H1 (cell line): ENCODE results near the gene MMP28. TPM values are rescaled to one million over a fixed set of nuclear protein-coding genes. Genes with fewer than 3 reads are reported as not detected.

Source experiments
- CTCF ChIA-PET: fragments of 300-600 bp; sonication (Branson Sonifier 250); formaldehyde crosslinking; loops from one replicate; lab custom pipeline; 2021; ENCODE audit not compliant: partially characterized antibody; lab: Charles Lee
- POLR2A ChIA-PET: fragments of 300-600 bp; sonication (Branson Sonifier 250); formaldehyde crosslinking; loops from one replicate; lab custom pipeline; 2021; ENCODE audit warnings: inconsistent platforms; ENCODE audit not compliant: partially characterized antibody; lab: Charles Lee
- DNase-seq, 2 experiments: peaks; one replicate each; pipeline versions ENCODE4 v3.0.0 to v3.0.0-alpha.2; 2010 to 2022; ENCODE audit warnings: low spot score in 2 of 2, low read depth in 1 of 2, mixed read lengths in 1 of 2
- FAIRE-seq: peaks from 2 replicates; lab custom pipeline; 2011; peaks lifted over from hg19 to GRCh38; lab: Jason Lieb, UNC
- H2AFZ ChIP-seq: 2 replicates; pipeline ENCODE4 v1.8.1; 2012; ENCODE audit warnings: low read length, inconsistent platforms
- H2AK5ac ChIP-seq: 2 replicates; pipeline ENCODE4 v1.6.1; 2013; ENCODE audit warnings: low read depth, low read length
- H2BK120ac ChIP-seq: replicated peaks from 2 replicates; pipeline ENCODE3; 2013; ENCODE audit warnings: low read depth, low read length, inconsistent platforms
- H2BK12ac ChIP-seq: 2 replicates; pipeline ENCODE4 v1.6.1; 2013; ENCODE audit warnings: low read depth, low read length
- H2BK15ac ChIP-seq: 2 replicates; pipeline ENCODE4 v1.6.1; 2013; ENCODE audit warnings: low read length
- H2BK20ac ChIP-seq: 2 replicates; pipeline ENCODE4 v1.6.1; 2013; ENCODE audit warnings: low read length
- H2BK5ac ChIP-seq: 2 replicates; pipeline ENCODE4 v1.6.1; 2013; ENCODE audit warnings: low read depth, low read length
- H3K14ac ChIP-seq: 2 replicates; pipeline ENCODE4 v1.6.1; 2013; ENCODE audit warnings: inconsistent platforms; ENCODE audit not compliant: insufficient read length
- H3K18ac ChIP-seq: 2 replicates; pipeline ENCODE4 v1.6.1; 2013; ENCODE audit warnings: low read length; ENCODE audit errors: extremely low read depth
- H3K23ac ChIP-seq: 2 replicates; pipeline ENCODE4 v1.6.1; 2013; ENCODE audit warnings: inconsistent platforms; ENCODE audit not compliant: insufficient read length
- H3K23me2 ChIP-seq: 2 replicates; pipeline ENCODE4 v1.6.1; 2013; ENCODE audit warnings: low read depth, low read length
- H3K27ac ChIP-seq: 2 replicates; pipeline ENCODE4 v1.6.1; 2011; ENCODE audit warnings: low read depth, low read length, inconsistent platforms
- H3K27me3 ChIP-seq, 4 experiments: replicated peaks in 1 of 4; 1 replicate in 1 of 4; 2 replicates in 3 of 4; pipeline versions ENCODE4 v1.6.1 to v1.8.1; 2011 to 2013; ENCODE audit warnings: low read length in 3 of 4, mild to moderate bottlenecking in 3 of 4, inconsistent platforms in 2 of 4, mixed read lengths in 2 of 4, moderate library complexity in 1 of 4; ENCODE audit not compliant: control insufficient read depth in 3 of 4, insufficient read depth in 3 of 4; ENCODE audit errors: extremely low read depth in 1 of 4
- H3K36me3 ChIP-seq, 4 experiments: 2 replicates each; pipeline versions ENCODE4 v1.6.1 to v1.8.1; 2011 to 2013; ENCODE audit warnings: mild to moderate bottlenecking in 4 of 4, low read length in 3 of 4, moderate library complexity in 2 of 4, control low read depth in 1 of 4, inconsistent platforms in 1 of 4; ENCODE audit not compliant: insufficient read depth in 4 of 4, control insufficient read depth in 2 of 4
- H3K4ac ChIP-seq: replicated peaks from 2 replicates; pipeline ENCODE3; 2013; ENCODE audit warnings: low read length, low read depth, mixed read lengths, inconsistent platforms; ENCODE audit not compliant: insufficient read length
- H3K4me1 ChIP-seq, 4 experiments: replicated peaks in 1 of 4; 1 replicate in 1 of 4; 2 replicates in 3 of 4; pipeline versions ENCODE4 v1.6.1 to v1.8.1; 2011 to 2013; ENCODE audit warnings: low read length in 3 of 4, inconsistent platforms in 2 of 4, mixed read lengths in 1 of 4; ENCODE audit not compliant: insufficient read depth in 4 of 4, control insufficient read depth in 3 of 4
- H3K4me2 ChIP-seq, 2 experiments: 2 replicates each; pipeline versions ENCODE4 v1.6.1 to v1.8.1; 2011 to 2013; ENCODE audit warnings: low read depth in 2 of 2, low read length in 2 of 2, control low read depth in 1 of 2, inconsistent platforms in 1 of 2, mild to moderate bottlenecking in 1 of 2; ENCODE audit not compliant: insufficient read depth in 1 of 2
- H3K4me3 ChIP-seq, 4 experiments: fragments of 200-600, 300-600 bp in 1 of 4; sonication (generic), shearing (Covaris generic), sonication (Bioruptor Twin) in 1 of 4; 2 replicates each; pipeline versions ENCODE4 v1.5.1 to v1.8.1; 2011 to 2016; ENCODE audit warnings: low read length in 4 of 4, low read depth in 3 of 4, control low read depth in 2 of 4, inconsistent platforms in 2 of 4, mild to moderate bottlenecking in 2 of 4, mixed read lengths in 1 of 4, moderate library complexity in 1 of 4; ENCODE audit not compliant: insufficient read depth in 2 of 4; ENCODE audit errors: extremely low read depth in 1 of 4
- H3K56ac ChIP-seq: replicated peaks from 2 replicates; pipeline ENCODE3; 2013; ENCODE audit warnings: low read depth, mild to moderate bottlenecking, mixed read lengths, low read length, inconsistent platforms; ENCODE audit not compliant: insufficient read length
- H3K79me1 ChIP-seq: 2 replicates; pipeline ENCODE4 v1.6.1; 2013; ENCODE audit warnings: low read depth, low read length, control low read depth
- H3K79me2 ChIP-seq, 2 experiments: 2 replicates each; pipeline versions ENCODE4 v1.6.1 to v1.8.1; 2012 to 2013; ENCODE audit warnings: low read length in 2 of 2, mild to moderate bottlenecking in 2 of 2, inconsistent platforms in 1 of 2; ENCODE audit not compliant: insufficient read depth in 2 of 2, control insufficient read depth in 1 of 2
- H3K9ac ChIP-seq, 4 experiments: replicated peaks in 1 of 4; 1 replicate in 1 of 4; 2 replicates in 3 of 4; pipeline versions ENCODE4 v1.6.1 to v1.8.1; 2011 to 2013; ENCODE audit warnings: low read depth in 3 of 4, low read length in 3 of 4, control low read depth in 2 of 4, mild to moderate bottlenecking in 2 of 4, moderate library complexity in 2 of 4, inconsistent platforms in 1 of 4; ENCODE audit errors: extremely low read depth in 1 of 4
- H3K9me3 ChIP-seq, 2 experiments: 2 replicates each; pipeline versions ENCODE4 v1.6.1 to v1.8.1; 2012 to 2013; ENCODE audit warnings: mild to moderate bottlenecking in 2 of 2, moderate library complexity in 2 of 2, control low read depth in 1 of 2, inconsistent platforms in 1 of 2, low read depth in 1 of 2, low read length in 1 of 2, mixed read lengths in 1 of 2; ENCODE audit not compliant: insufficient read depth in 2 of 2
- H4K20me1 ChIP-seq, 2 experiments: replicated peaks in 1 of 2; 2 replicates each; pipeline versions ENCODE3 to v1.8.1; 2011 to 2013; ENCODE audit warnings: inconsistent platforms in 2 of 2, low read length in 2 of 2, mild to moderate bottlenecking in 1 of 2; ENCODE audit not compliant: insufficient read depth in 2 of 2, control insufficient read depth in 1 of 2
- H4K5ac ChIP-seq: 2 replicates; pipeline ENCODE4 v1.6.1; 2013; ENCODE audit warnings: low read length, low read depth, mixed read lengths, inconsistent platforms; ENCODE audit not compliant: insufficient read length
- H4K8ac ChIP-seq: 2 replicates; pipeline ENCODE4 v1.8.0; 2013; ENCODE audit warnings: mild to moderate bottlenecking, moderate library complexity, low read length, inconsistent platforms; ENCODE audit not compliant: insufficient read depth; ENCODE audit errors: extremely low read depth
- H4K91ac ChIP-seq: replicated peaks from 2 replicates; pipeline ENCODE3; 2013; ENCODE audit warnings: low read length, mixed read lengths, inconsistent platforms; ENCODE audit not compliant: insufficient read length
- CHD1 ChIP-seq: IDR thresholded peaks from 2 replicates; pipeline ENCODE4 v1.6.1; 2012; ENCODE audit warnings: low read depth, low read length, improper control_type of control experiment
- CREB1 ChIP-seq: IDR thresholded peaks from 2 replicates; pipeline ENCODE4 v1.6.1; 2012; ENCODE audit warnings: inconsistent platforms
- EGR1 ChIP-seq: IDR thresholded peaks from 2 replicates; pipeline ENCODE4 v1.6.1; 2011; ENCODE audit warnings: low read depth, low read length, borderline replicate concordance
- JUND ChIP-seq: IDR thresholded peaks from 2 replicates; pipeline ENCODE4 v1.6.1; 2011; ENCODE audit warnings: mild to moderate bottlenecking, improper control_type of control experiment, low read length
- MAFK ChIP-seq: IDR thresholded peaks from 2 replicates; pipeline ENCODE4 v1.6.1; 2012; ENCODE audit warnings: low read depth, mild to moderate bottlenecking, improper control_type of control experiment, low read length
- PHF8 ChIP-seq: fragments of 200-600 bp; sonication (generic); conservative IDR thresholded peaks from 2 replicates; pipeline ENCODE4 v1.7.1; 2012; ENCODE audit warnings: low read depth, mild to moderate bottlenecking, inconsistent platforms, low read length, moderate library complexity
- RFX5 ChIP-seq: IDR thresholded peaks from 2 replicates; pipeline ENCODE4 v1.6.1; 2011; ENCODE audit warnings: low read depth, low read length, improper control_type of control experiment, borderline replicate concordance
- RNF2 ChIP-seq: fragments of 200-900, 300-1000 bp; sonication (generic); IDR thresholded peaks from 2 replicates; pipeline ENCODE4 v1.7.1; 2016; ENCODE audit warnings: borderline replicate concordance, low read depth, mild to moderate bottlenecking, antibody characterized with exemption, low read length; ENCODE audit not compliant: poor library complexity, severe bottlenecking; ENCODE audit errors: missing control alignments
- SAP30 ChIP-seq: fragments of 300-600 bp; sonication (generic); IDR thresholded peaks from 2 replicates; pipeline ENCODE4 v1.7.1; 2012; ENCODE audit warnings: low read length, moderate library complexity, mild to moderate bottlenecking, inconsistent platforms; ENCODE audit not compliant: insufficient read depth, insufficient replicate concordance
- SIX5 ChIP-seq: IDR thresholded peaks from 2 replicates; pipeline ENCODE4 v1.6.1; 2011; ENCODE audit warnings: mild to moderate bottlenecking, low read depth, low read length
- ZNF274 ChIP-seq: IDR thresholded peaks from 2 replicates; pipeline ENCODE4 v1.7.0; 2012; ENCODE audit warnings: low read length, borderline replicate concordance; ENCODE audit errors: extremely low read depth
- WGBS, 2 experiments: shearing (Covaris generic) in 1 of 2; methylation state at CpG; one replicate each; pipeline versions ENCODE4 v1.1.6 to v1.1.7; 2013 to 2015; ENCODE audit warnings: low lambda C conversion rate in 2 of 2, mixed read lengths in 2 of 2, inconsistent platforms in 1 of 2, low coverage in 1 of 2, missing lambda C conversion rate in 1 of 2; ENCODE audit not compliant: insufficient replicate concordance in 2 of 2, insufficient coverage in 1 of 2, insufficient read length in 1 of 2; ENCODE audit errors: extremely low coverage in 1 of 2, missing lambda C conversion rate in 1 of 2; 5-methylcytosine and 5-hydroxymethylcytosine counted together
- polyA plus RNA-seq, 7 experiments: library from polyadenylated mRNA; depleted of rRNA in 3 of 7; stranded (reverse) in 5 of 7; unstranded in 2 of 7; fragments of >200 nt in 5 of 7; fragments of 200-250 nt in 2 of 7; gene quantifications; 1 replicate in 5 of 7; 2 replicates in 1 of 7; 4 replicates in 1 of 7; pipeline versions ENCODE4 v1.2.1 to v1.2.3, GENCODE V29; 2011 to 2013; ENCODE audit warnings: missing spikeins in 2 of 7, mixed read lengths in 2 of 7
- total RNA-seq: library from RNA; stranded (reverse); fragmentation: NEBNext Ultra II Directional; extraction: Animal tissue kit (Norgen Biotek cat#: 25700); gene quantifications from 2 replicates; pipeline ENCODE4 v1.2.1, GENCODE V29; 2021
- TF ChIP-seq, protein P1 (sequence below): IDR thresholded peaks from 2 replicates; pipeline ENCODE4 v1.6.1; 2011; ENCODE audit warnings: low read length, improper control_type of control experiment

Gene MMP28
- total and polyA plus RNA-seq, 2 of the 8 experiments (the other 6 are each of a cell fraction or from before 2014, with no cell fraction given): not detected

DNA sequence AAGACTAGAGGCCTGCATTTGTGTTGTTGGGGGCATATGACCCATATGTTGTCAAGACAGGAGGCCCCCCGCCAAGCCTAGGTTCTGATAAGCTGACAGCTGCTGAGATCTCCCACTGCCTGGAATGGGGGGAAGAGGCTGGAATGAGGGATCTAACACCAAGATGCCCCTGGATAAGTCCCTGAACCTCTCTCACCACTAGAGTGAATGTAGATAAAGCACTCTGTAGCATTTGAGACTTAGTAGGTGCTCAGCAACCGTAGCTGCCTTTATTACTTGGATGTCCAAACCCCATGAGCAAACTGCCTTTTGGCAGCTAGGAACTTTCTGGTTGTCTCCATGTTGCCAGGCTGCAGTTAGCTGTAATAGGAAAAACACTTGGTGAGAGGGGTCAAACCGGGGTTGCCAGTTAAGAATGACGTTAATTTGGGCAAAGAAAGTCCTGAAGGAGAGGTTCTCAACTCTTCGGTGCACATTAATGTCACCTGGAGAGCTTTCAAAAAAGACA, 68.4 kb downstream of the MMP28 start:
- no peak overlapping the region for H4K91ac ChIP-seq
- no peak overlapping the region for H4K5ac ChIP-seq
- no peak overlapping the region for H2BK12ac ChIP-seq
- H3K14ac ChIP-seq: no peak overlapping the region
- no peaks in the 10 kb centered on the region for H3K79me2 ChIP-seq
- H4K8ac ChIP-seq: no peak overlapping the region
- peaks cover 3 to 22% (median 7%) of the 10 kb centered on the region in 4 experiments; a peak in 6 of 7 replicates for H3K4me1 ChIP-seq
- no peak overlapping the region for H2AFZ ChIP-seq
- no peaks in the 10 kb centered on the region for H3K79me1 ChIP-seq
- H3K23me2 ChIP-seq: peaks cover 4% of the 10 kb centered on the region; the same call in 1 of the 2 replicates
- H3K9me3 ChIP-seq: no peaks in the 10 kb centered on the region
- H3K36me3 ChIP-seq: peaks cover 0 to 18% (median 10%) of the 10 kb centered on the region in 4 experiments; a peak in 7 of 8 replicates
- FAIRE-seq (no peak), DNase-seq (no peak)
- no peak overlapping the region for H3K4me3 ChIP-seq
- no peak overlapping the region for H3K9ac ChIP-seq
- POLR2A ChIA-PET: interaction anchor here (0.9 to 1.6 kb wide), 3 partner anchors 13 to 22 kb away, joined by 3 to 4 read pairs (median 3); no protein-coding TSS in a partner anchor
- no peak overlapping the region for H3K18ac ChIP-seq
- CTCF ChIA-PET: interaction anchor here (0.6 to 9.8 kb wide), 8 partner anchors 10 to 180 kb away, joined by 3 to 45 read pairs (median 10); no protein-coding TSS in a partner anchor
- no peak overlapping the region for H2BK5ac ChIP-seq
- no peak overlapping the region for H2BK20ac ChIP-seq
- WGBS, 2 experiments: 91% methylated on average over 5 of the region's 5 CpGs; no CpG with 5 or more reads in 1 of the 2 experiments
- H3K56ac ChIP-seq: no peak overlapping the region
- H3K27me3 ChIP-seq: peaks cover 0 to 3% (median 2%) of the 10 kb centered on the region in 4 experiments; a peak in 3 of 7 replicates
- no peak overlapping the region for H3K4me2 ChIP-seq
- no peak overlapping the region for H2BK120ac ChIP-seq
- H3K4ac ChIP-seq: no peak overlapping the region
- no peak overlapping the region for H2AK5ac ChIP-seq
- no peak overlapping the region for H2BK15ac ChIP-seq
- H4K20me1 ChIP-seq: peaks cover 0 to 1% of the 10 kb centered on the region in 2 experiments
- H3K23ac ChIP-seq: no peak overlapping the region
- H3K27ac ChIP-seq: no peak overlapping the region
- TF ChIP-seq CHD1 (no peak), SIX5 (no peak), JUND (no peak), SAP30 (no peak), PHF8 (no peak), RFX5 (no peak), RNF2 (no peak), CREB1 (no peak), MAFK (no peak), EGR1 (no peak), ZNF274 (no peak)
- TF ChIP-seq, protein P1, sequence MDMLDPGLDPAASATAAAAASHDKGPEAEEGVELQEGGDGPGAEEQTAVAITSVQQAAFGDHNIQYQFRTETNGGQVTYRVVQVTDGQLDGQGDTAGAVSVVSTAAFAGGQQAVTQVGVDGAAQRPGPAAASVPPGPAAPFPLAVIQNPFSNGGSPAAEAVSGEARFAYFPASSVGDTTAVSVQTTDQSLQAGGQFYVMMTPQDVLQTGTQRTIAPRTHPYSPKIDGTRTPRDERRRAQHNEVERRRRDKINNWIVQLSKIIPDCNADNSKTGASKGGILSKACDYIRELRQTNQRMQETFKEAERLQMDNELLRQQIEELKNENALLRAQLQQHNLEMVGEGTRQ: no peak
